Activated T-cell treated with anti-CD3 and anti-CD28 coated beads, Interleukin-2, amount 50 U/mL, for 24 hours (primary cell): ENCODE results near the gene PROCA1.
"Not testable (repeated sequence)": the region's sequence is repeated elsewhere in the genome, so short reads cannot be mapped to it uniquely, and the experiment has no call there.

ENCODE experiments used
- DNase-seq: peaks from one replicate; pipeline ENCODE4 v3.0.0-alpha.2; 2020
- H3K27ac Mint-ChIP-seq: 2 replicates; pipeline ENCODE4 v1.8.0; 2020; ENCODE audit warnings: mild to moderate bottlenecking, mixed read lengths
- H3K27me3 Mint-ChIP-seq: 2 replicates; pipeline ENCODE4 v1.8.0; 2020; ENCODE audit warnings: mixed read lengths
- H3K36me3 Mint-ChIP-seq: 2 replicates; pipeline ENCODE4 v1.8.0; 2020; ENCODE audit warnings: low read depth, mixed read lengths
- H3K4me1 Mint-ChIP-seq: 2 replicates; pipeline ENCODE4 v1.8.0; 2020; ENCODE audit warnings: low read depth, mixed read lengths
- H3K4me3 Mint-ChIP-seq: 2 replicates; pipeline ENCODE4 v1.8.0; 2020; ENCODE audit warnings: mild to moderate bottlenecking, moderate library complexity, mixed read lengths
- H3K9me3 Mint-ChIP-seq: 2 replicates; pipeline ENCODE4 v1.8.0; 2020; ENCODE audit warnings: mixed read lengths

The PROCA1 gene

GRCh38 chr17:28723836-28724499 is 12.3 kb upstream of the PROCA1 start:
- peak overlapping the region; percentile 100 for H3K4me3 Mint-ChIP-seq
- not testable (repeated sequence) for H3K9me3 Mint-ChIP-seq, DNase-seq, H3K27me3 Mint-ChIP-seq
- peaks cover 58% of the 10 kb centered on the region for H3K4me1 Mint-ChIP-seq
- H3K27ac Mint-ChIP-seq: peak overlapping the region; percentile 100
- peaks cover 71% of the 10 kb centered on the region for H3K36me3 Mint-ChIP-seq

- Mint-ChIP-seq H3K4me1 (peaks cover 60% of the 10 kb centered on the region), H3K36me3 (peaks cover 70% of the 10 kb centered on the region), H3K27ac (peak overlapping the region; percentile 100), H3K27me3 (peaks cover 2% of the 10 kb centered on the region), H3K4me3 (peak overlapping the region; percentile 100), H3K9me3 (no peaks in the 10 kb centered on the region)
- no peak for DNase-seq
These were observed 11.6 kb upstream of the PROCA1 start for GRCh38 chr17:28723159-28723835.

- H3K27me3 Mint-ChIP-seq: peaks cover 8% of the 10 kb centered on the region
- peaks cover 68% of the 10 kb centered on the region for H3K36me3 Mint-ChIP-seq
- peak overlapping the region; percentile 100 for H3K4me3 Mint-ChIP-seq
- H3K9me3 Mint-ChIP-seq: no peaks in the 10 kb centered on the region
- peaks cover 59% of the 10 kb centered on the region for H3K4me1 Mint-ChIP-seq
- no peak for DNase-seq
- H3K27ac Mint-ChIP-seq: peak overlapping the region; percentile 100
These were observed 10.9 kb upstream of the PROCA1 start for GRCh38 chr17:28722417-28723158.

- H3K9me3 Mint-ChIP-seq, DNase-seq: not testable (repeated sequence)
- Mint-ChIP-seq H3K4me3 (peak overlapping the region; percentile 100), H3K27me3 (peaks cover 17% of the 10 kb centered on the region), H3K36me3 (peaks cover 64% of the 10 kb centered on the region), H3K27ac (peak overlapping the region; percentile 100), H3K4me1 (peaks cover 48% of the 10 kb centered on the region)
These were observed 9.3 kb upstream of the PROCA1 start for GRCh38 chr17:28720997-28721329.

GRCh38 chr17:28720247-28720996 is 8.7 kb upstream of the PROCA1 start:
- DNase-seq: peak; percentile 70
- H3K9me3 Mint-ChIP-seq: no peaks in the 10 kb centered on the region
- H3K4me3 Mint-ChIP-seq: peak overlapping the region; percentile 100
- peaks cover 23% of the 10 kb centered on the region for H3K27me3 Mint-ChIP-seq
- peaks cover 48% of the 10 kb centered on the region for H3K4me1 Mint-ChIP-seq
- peak overlapping the region; percentile 100 for H3K27ac Mint-ChIP-seq
- peaks cover 60% of the 10 kb centered on the region for H3K36me3 Mint-ChIP-seq

GRCh38 chr17:28719021-28719433 is 7.3 kb upstream of the PROCA1 start:
- H3K36me3 Mint-ChIP-seq: peaks cover 46% of the 10 kb centered on the region
- peak overlapping the region; percentile 100 for H3K27ac Mint-ChIP-seq
- peaks cover 36% of the 10 kb centered on the region for H3K4me1 Mint-ChIP-seq
- no peaks in the 10 kb centered on the region for H3K9me3 Mint-ChIP-seq
- no peak for DNase-seq
- H3K4me3 Mint-ChIP-seq: peak overlapping the region; percentile 100
- peaks cover 36% of the 10 kb centered on the region for H3K27me3 Mint-ChIP-seq

- H3K4me3 Mint-ChIP-seq: peak overlapping the region; percentile 71
- no peaks in the 10 kb centered on the region for H3K9me3 Mint-ChIP-seq
- peak overlapping the region; percentile 82 for H3K27ac Mint-ChIP-seq
- no peak for DNase-seq
- peaks cover 38% of the 10 kb centered on the region for H3K27me3 Mint-ChIP-seq
- peaks cover 31% of the 10 kb centered on the region for H3K4me1 Mint-ChIP-seq
- H3K36me3 Mint-ChIP-seq: peaks cover 41% of the 10 kb centered on the region
These were observed 6.8 kb upstream of the PROCA1 start for GRCh38 chr17:28718333-28719020.

GRCh38 chr17:28717578-28718332 is 6.1 kb upstream of the PROCA1 start, which contains the start of gene RAB34:
TSS of gene RAB34 (minus strand) at chr17:28717868. CDS start at chr17:28717266, 602 bp downstream.
- no peak for DNase-seq
- Mint-ChIP-seq H3K36me3 (peaks cover 33% of the 10 kb centered on the region), H3K4me1 (peaks cover 26% of the 10 kb centered on the region), H3K27ac (peak within 1 kb of the TSS; percentile 82), H3K9me3 (no peaks in the 10 kb centered on the region), H3K27me3 (peaks cover 38% of the 10 kb centered on the region), H3K4me3 (peak within 1 kb of the TSS; percentile 71)

- Mint-ChIP-seq H3K4me1 (peaks cover 28% of the 10 kb centered on the region), H3K36me3 (peaks cover 25% of the 10 kb centered on the region), H3K4me3 (peak overlapping the region; percentile 66), H3K27me3 (peaks cover 42% of the 10 kb centered on the region), H3K9me3 (no peaks in the 10 kb centered on the region), H3K27ac (no peak overlapping the region)
- DNase-seq: no peak
These were observed 5.3 kb upstream of the PROCA1 start for GRCh38 chr17:28716740-28717577.

- Mint-ChIP-seq H3K27ac (no peak overlapping the region), H3K27me3 (peaks cover 42% of the 10 kb centered on the region)
These were observed 3.5 kb upstream of the PROCA1 start for GRCh38 chr17:28715217-28715616.

GRCh38 chr17:28714281-28714680 is 2.6 kb upstream of the PROCA1 start:
- no peak overlapping the region for H3K4me3 Mint-ChIP-seq
- no peak overlapping the region for H3K27ac Mint-ChIP-seq
- peaks cover 1% of the 10 kb centered on the region for H3K36me3 Mint-ChIP-seq
- H3K9me3 Mint-ChIP-seq: no peaks in the 10 kb centered on the region
- DNase-seq: no peak
- H3K4me1 Mint-ChIP-seq: peaks cover 34% of the 10 kb centered on the region
- H3K27me3 Mint-ChIP-seq: peaks cover 42% of the 10 kb centered on the region

More at GRCh38 chr17:28715217-28715616, 3.5 kb upstream of the PROCA1 start:
- Mint-ChIP-seq H3K9me3 (no peaks in the 10 kb centered on the region), H3K36me3 (peaks cover 8% of the 10 kb centered on the region), H3K4me3 (no peak overlapping the region), H3K4me1 (peaks cover 35% of the 10 kb centered on the region)
- DNase-seq: no peak

GRCh38 chr17:28712705-28713415 is 1.2 kb upstream of the PROCA1 start:
- H3K4me3 Mint-ChIP-seq: peak overlapping the region; percentile 80
- H3K4me1 Mint-ChIP-seq: peaks cover 23% of the 10 kb centered on the region
- peaks cover 4% of the 10 kb centered on the region for H3K36me3 Mint-ChIP-seq
- no peaks in the 10 kb centered on the region for H3K9me3 Mint-ChIP-seq
- DNase-seq: no peak
- peaks cover 35% of the 10 kb centered on the region for H3K27me3 Mint-ChIP-seq
- H3K27ac Mint-ChIP-seq: peak overlapping the region; percentile 88
